HEK293T (cell line): ENCODE data around the gene CDH24.
"Not testable (repeated sequence)": the region's sequence is repeated elsewhere in the genome, so short reads cannot be mapped to it uniquely, and the experiment has no call there.

Experiments used
- ARNT ChIP-seq: fragments of 450-650 bp; IDR thresholded peaks from 2 replicates; pipeline ENCODE4 v1.6.1; 2017; ENCODE audit warnings: mild to moderate bottlenecking
- BHLHE40 ChIP-seq: fragments of 450-650 bp; IDR thresholded peaks from 2 replicates; pipeline ENCODE4 v1.6.1; 2016; ENCODE audit warnings: mild to moderate bottlenecking, moderate library complexity, borderline replicate concordance
- FOXM1 ChIP-seq: fragments of 450-650 bp; IDR thresholded peaks from 2 replicates; pipeline ENCODE4 v1.6.1; 2017; ENCODE audit warnings: mild to moderate bottlenecking, borderline replicate concordance
- L3MBTL2 ChIP-seq: fragments of 450-650 bp; conservative IDR thresholded peaks from 2 replicates; pipeline ENCODE4 v1.6.1; 2016; ENCODE audit warnings: mild to moderate bottlenecking
- SP1 ChIP-seq: fragments of 450-650 bp; IDR thresholded peaks from 2 replicates; pipeline ENCODE4 v1.6.1; 2017
- ZNF384 ChIP-seq: fragments of 450-650 bp; IDR thresholded peaks from 2 replicates; pipeline ENCODE4 v1.6.1; 2016

GRCh38 chr14:23013749-23014054 is 43.6 kb downstream of the CDH24 start:
- not testable (repeated sequence) for TF ChIP-seq SP1, FOXM1, ARNT, ZNF384, L3MBTL2, BHLHE40
